GM08714 (cell line): ENCODE measurements around the gene PARL.

Source experiments
- H3K4me3 ChIP-seq: fragments of 200-500 bp; sonication (Bioruptor generic); 2 replicates; pipeline ENCODE4 v1.5.1; 2014; ENCODE audit warnings: mild to moderate bottlenecking, low read length, inconsistent platforms
- ZNF274 ChIP-seq: IDR thresholded peaks from 2 replicates; pipeline ENCODE4 v1.6.1; 2012; ENCODE audit warnings: mild to moderate bottlenecking, low read depth, low read length

Gene PARL

GRCh38 chr3:183823963-183824362 is 60.7 kb downstream of the PARL start:
- H3K4me3 ChIP-seq: no peak overlapping the region
- TF ChIP-seq ZNF274: no peak

- no peak for TF ChIP-seq ZNF274
- no peak overlapping the region for H3K4me3 ChIP-seq
Observed at GRCh38 chr3:183822631-183823030, 62.0 kb downstream of the PARL start.

- no peak overlapping the region for H3K4me3 ChIP-seq
- no peak for TF ChIP-seq ZNF274
Observed at GRCh38 chr3:183819831-183820230, 64.8 kb downstream of the PARL start.

GRCh38 chr3:183818706-183819624 is 65.7 kb downstream of the PARL start:
- no peak overlapping the region for H3K4me3 ChIP-seq
- no peak for TF ChIP-seq ZNF274

GRCh38 chr3:183818041-183818620 is 66.5 kb downstream of the PARL start:
- H3K4me3 ChIP-seq: no peak overlapping the region
- TF ChIP-seq ZNF274: no peak

- no peak overlapping the region for H3K4me3 ChIP-seq
- TF ChIP-seq ZNF274: no peak
Observed at GRCh38 chr3:183817639-183818038, 67.0 kb downstream of the PARL start.

- no peak for TF ChIP-seq ZNF274
- no peak overlapping the region for H3K4me3 ChIP-seq
Observed at GRCh38 chr3:183816681-183817510, 67.8 kb downstream of the PARL start.

GRCh38 chr3:183815951-183816475 is 68.7 kb downstream of the PARL start:
- no peak for TF ChIP-seq ZNF274
- no peak overlapping the region for H3K4me3 ChIP-seq

GRCh38 chr3:183815563-183815940 is 69.1 kb downstream of the PARL start:
- no peak for TF ChIP-seq ZNF274
- no peak overlapping the region for H3K4me3 ChIP-seq

- no peak for TF ChIP-seq ZNF274
- H3K4me3 ChIP-seq: no peak overlapping the region
Observed at GRCh38 chr3:183814240-183814639, 70.4 kb downstream of the PARL start.

GRCh38 chr3:183812761-183813445 is 71.8 kb downstream of the PARL start:
- no peak overlapping the region for H3K4me3 ChIP-seq

GRCh38 chr3:183811638-183812037 is 73.0 kb downstream of the PARL start:
- no peak for TF ChIP-seq ZNF274
- H3K4me3 ChIP-seq: no peak overlapping the region

More at GRCh38 chr3:183812761-183813445, 71.8 kb downstream of the PARL start:
- TF ChIP-seq ZNF274: no peak
